ENCODE results near the gene BAIAP2L2. TPM values are rescaled to one million over a fixed set of nuclear protein-coding genes. Genes with fewer than 3 reads are reported as not detected.

The BAIAP2L2 gene
- 0.18 and 0.28 TPM in 2 replicates for total RNA-seq (2012; rRNA removed)
- 0.46 and 0.67 TPM in 2 replicates for polyA plus RNA-seq (2012; rRNA removed)
- polyA plus RNA-seq (2012; cell fraction: cytosol; rRNA removed): 0.55 and 0.81 TPM in 2 replicates
- 1.1 and 2.3 TPM in 2 replicates for polyA plus RNA-seq (2012; cell fraction: nucleus; rRNA removed; ENCODE audit: low replicate concordance)
- Bru-seq, nascent RNA: percentile 24 among the genes with signal in this experiment
- percentile 37 among the genes with signal in this experiment for BruChase-seq, experiment 1, labeled RNA remaining after a 6-hour chase
- BruChase-seq, experiment 2, labeled RNA remaining after a 2-hour chase: percentile 27 among the genes with signal in this experiment
- long read RNA-seq, partial matches to known transcripts: 0 of 2 reads
- long read RNA-seq, other reads (novel, unspliced or antisense): 2 of 2 reads

- H3K14ac ChIP-seq (replicated peaks; ENCODE audit: low read depth, low read length): no peak within 1 kb of the TSS
- ATAC-seq (ENCODE audit: low read depth) (no peak), DNase-seq (no peak)
- H2AFZ ChIP-seq (replicated peaks; ENCODE audit: low read length, poor library complexity): no peak within 1 kb of the TSS
- H2AK5ac ChIP-seq (ENCODE audit: low read depth, low read length): no peak within 1 kb of the TSS
- no peak within 1 kb of the TSS for H3K23ac ChIP-seq (ENCODE audit: low read depth, low read length)
- TF ChIP-seq FOS (IDR thresholded peaks at IDR 0.05; ENCODE audit: low read depth, low read length) (no peak), RAD21 (IDR thresholded peaks at IDR 0.05; ENCODE audit: low read length) (no peak)
- TF ChIP-seq, protein P1, sequence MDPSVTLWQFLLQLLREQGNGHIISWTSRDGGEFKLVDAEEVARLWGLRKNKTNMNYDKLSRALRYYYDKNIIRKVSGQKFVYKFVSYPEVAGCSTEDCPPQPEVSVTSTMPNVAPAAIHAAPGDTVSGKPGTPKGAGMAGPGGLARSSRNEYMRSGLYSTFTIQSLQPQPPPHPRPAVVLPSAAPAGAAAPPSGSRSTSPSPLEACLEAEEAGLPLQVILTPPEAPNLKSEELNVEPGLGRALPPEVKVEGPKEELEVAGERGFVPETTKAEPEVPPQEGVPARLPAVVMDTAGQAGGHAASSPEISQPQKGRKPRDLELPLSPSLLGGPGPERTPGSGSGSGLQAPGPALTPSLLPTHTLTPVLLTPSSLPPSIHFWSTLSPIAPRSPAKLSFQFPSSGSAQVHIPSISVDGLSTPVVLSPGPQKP (IDR thresholded peaks at IDR 0.05; ENCODE audit: borderline replicate concordance, low read depth, low read length): no peak
- no peaks in the 10 kb centered on the region for H3K79me1 ChIP-seq (ENCODE audit: low read depth in 1 of 2, low read length in 2 of 2)
- no peak within 1 kb of the TSS for H4K8ac ChIP-seq (ENCODE audit: low read depth in 2 of 2, low read length in 2 of 2)
- no TSS peak for BruUV-seq (replicated peaks)
- H4K20me1 ChIP-seq (ENCODE audit: insufficient read depth, low read length): no peaks in the 10 kb centered on the region
- H3K36me3 ChIP-seq (ENCODE audit: control insufficient read depth, insufficient read depth, low read length): no peaks in the 10 kb centered on the region
- CTCF ChIA-PET: no interaction called here
- H4K5ac ChIP-seq (ENCODE audit: low read depth, low read length): no peak within 1 kb of the TSS
- no peak within 1 kb of the TSS for H3K4ac ChIP-seq (ENCODE audit: low read depth, low read length)
- H3K18ac ChIP-seq (ENCODE audit: low read depth, low read length): no peak within 1 kb of the TSS
- H3K4me3 ChIP-seq (ENCODE audit: insufficient read depth, low read depth, low read length): no peak within 1 kb of the TSS
- H2BK15ac ChIP-seq (ENCODE audit: low read depth, low read length): no peak within 1 kb of the TSS
- H4K91ac ChIP-seq (ENCODE audit: insufficient read depth, low read depth, low read length): no peak within 1 kb of the TSS
- H2AK9ac ChIP-seq (replicated peaks; ENCODE audit: low read depth, low read length, poor library complexity): no peak within 1 kb of the TSS
- peaks cover 2% of the 10 kb centered on the region; the same call in 1 of the 2 replicates for H3K27me3 ChIP-seq (ENCODE audit: control insufficient read depth, insufficient read depth, low read length)
- POLR2A ChIA-PET (ENCODE audit: unreplicated experiment): no interaction called here
- intact Hi-C loops (cut with micrococcal nuclease) (no loop called here), in situ Hi-C loops (cut with MboI; ENCODE audit: low sequenced_read_pairs) (no loop called here), dilution Hi-C loops (cut with HindIII; ENCODE audit: low sequenced_read_pairs, unreplicated experiment) (no loop called here)
- no peaks in the 10 kb centered on the region for H3K9me1 ChIP-seq (ENCODE audit: insufficient read depth, low read length)
- no peak within 1 kb of the TSS for H2BK5ac ChIP-seq (ENCODE audit: low read depth, low read length, poor library complexity, severe bottlenecking)
- H2BK20ac ChIP-seq (ENCODE audit: low read depth, low read length): no peak within 1 kb of the TSS
- no peak within 1 kb of the TSS for H3K9ac ChIP-seq (ENCODE audit: low read depth, low read length)
- H3K27ac ChIP-seq (ENCODE audit: insufficient read depth, low read length): no peak within 1 kb of the TSS
- H3K4me1 ChIP-seq (ENCODE audit: control insufficient read depth, insufficient read depth, low read length): no peaks in the 10 kb centered on the region; the same call in 1 of the 2 replicates
- H2BK120ac ChIP-seq (ENCODE audit: low read depth, low read length): no peak within 1 kb of the TSS
- no peak within 1 kb of the TSS for H3K4me2 ChIP-seq (ENCODE audit: low read depth, low read length)
- H3K9me3 ChIP-seq (ENCODE audit: control insufficient read depth, insufficient read depth, low read length): no peaks in the 10 kb centered on the region
- H3K56ac ChIP-seq (ENCODE audit: extremely low read depth, insufficient read depth, low read length): no peak within 1 kb of the TSS
- 91% methylated on average over 6 of the region's 19 CpGs; no CpG with 5 or more reads in 1 of the 2 experiments for WGBS, 2 experiments (ENCODE audit: extremely low coverage in 2 of 2, insufficient read length in 1 of 2)
These were observed at the start of gene BAIAP2L2 for GRCh38 chr22:38110008-38110862. BAIAP2L2 (minus strand) TSS chr22:38110684; CDS start chr22:38110525, 159 bp downstream.

All from IMR-90 (cell line).